ENCODE data around the gene ANGPT4.
"Not testable (repeated sequence)": the region's sequence is repeated elsewhere in the genome, so short reads cannot be mapped to it uniquely, and the experiment has no call there.

The ANGPT4 gene

GRCh38 chr20:904039-904545 lies 12.0 kb downstream of the ANGPT4 start:
- DNase-seq, result no peak

- DNase-seq, result not testable (repeated sequence)
Measured at GRCh38 chr20:897436-897835, 18.7 kb downstream of the ANGPT4 start.

GRCh38 chr20:896501-897025 lies 19.6 kb downstream of the ANGPT4 start:
- no peak for DNase-seq

GRCh38 chr20:892371-892770 lies 23.8 kb downstream of the ANGPT4 start:
- DNase-seq, result not testable (repeated sequence)

GRCh38 chr20:891706-892080 lies 24.4 kb downstream of the ANGPT4 start:
- DNase-seq, result no peak

- DNase-seq, result no peak
Measured at GRCh38 chr20:891058-891705, 25.0 kb downstream of the ANGPT4 start.

- no peak for DNase-seq
Measured at GRCh38 chr20:890666-891057, 25.5 kb downstream of the ANGPT4 start.

GRCh38 chr20:889932-890463 lies 26.1 kb downstream of the ANGPT4 start:
- no peak for DNase-seq

- no peak for DNase-seq
Measured at GRCh38 chr20:889106-889505, 27.0 kb downstream of the ANGPT4 start.

- no peak for DNase-seq
Measured at GRCh38 chr20:888057-888456, 28.1 kb downstream of the ANGPT4 start.

GRCh38 chr20:887137-887536 lies 29.0 kb downstream of the ANGPT4 start:
- no peak for DNase-seq

- no peak for DNase-seq
Measured at GRCh38 chr20:884983-885952, 30.9 kb downstream of the ANGPT4 start.

GRCh38 chr20:881783-882144 lies 34.4 kb downstream of the ANGPT4 start:
- no peak for DNase-seq

- DNase-seq, result no peak
Measured at GRCh38 chr20:881051-881782, 34.9 kb downstream of the ANGPT4 start.

- no peak for DNase-seq
Measured at GRCh38 chr20:879626-880025, 36.5 kb downstream of the ANGPT4 start.

GRCh38 chr20:878511-879307 lies 37.4 kb downstream of the ANGPT4 start:
- DNase-seq, result no peak

GRCh38 chr20:877814-878213 lies 38.3 kb downstream of the ANGPT4 start:
- DNase-seq, result no peak

GRCh38 chr20:875115-875514 lies 41.0 kb downstream of the ANGPT4 start:
- no peak for DNase-seq

GRCh38 chr20:873875-874607 lies 42.1 kb downstream of the ANGPT4 start:
- no peak for DNase-seq

- DNase-seq, result no peak
Measured at GRCh38 chr20:872855-873520, 43.1 kb downstream of the ANGPT4 start.

- no peak for DNase-seq
Measured at GRCh38 chr20:871948-872347, 44.2 kb downstream of the ANGPT4 start.

Data from T1000 (cell line).